K562 (cell line): ENCODE measurements around the gene CRKL. TPM values are rescaled to one million over a fixed set of nuclear protein-coding genes. Genes with fewer than 3 reads are reported as not detected.

Experiments
- COPS2 ChIP-seq: fragments of 450-650 bp; conservative IDR thresholded peaks from 2 replicates; pipeline ENCODE4 v1.6.1; 2016; ENCODE audit warnings: mild to moderate bottlenecking, moderate library complexity
- CXXC5 ChIP-seq: fragments of 250-450 bp; sonication (Bioruptor Pico); IDR thresholded peaks from 2 replicates; pipeline ENCODE4 v1.8.0; 2022; ENCODE audit warnings: inconsistent platforms, mild to moderate bottlenecking, moderate library complexity
- ELF1 ChIP-seq: fragments of 200-800 bp; sonication (Bioruptor generic); IDR thresholded peaks from 2 replicates; pipeline ENCODE4 v1.6.1; 2016; ENCODE audit warnings: missing genetic modification characterization, missing compliant biosample characterization
- ESRRA ChIP-seq: fragments of 450-650 bp; IDR thresholded peaks from 2 replicates; pipeline ENCODE4 v1.6.1; 2014; ENCODE audit warnings: low read depth, mild to moderate bottlenecking, moderate library complexity, borderline replicate concordance
- MCM7 ChIP-seq, 2 experiments: fragments of 450-650 bp; IDR thresholded peaks; 2 replicates each; pipeline ENCODE4 v1.6.1; 2016 to 2018
- MYNN ChIP-seq, 2 experiments: sonication (generic); formaldehyde crosslinking in 1 of 2; IDR thresholded peaks; 2 replicates each; pipeline versions ENCODE4 v1.5.0 to v1.6.1; 2016 to 2020; ENCODE audit warnings: antibody characterized with exemption in 1 of 2, missing genetic modification reagents in 1 of 2
- NONO ChIP-seq, 2 experiments: fragments of 200-400 bp in 1 of 2; fragments of 450-650 bp in 1 of 2; formaldehyde crosslinking in 1 of 2; IDR thresholded peaks; 2 replicates each; pipeline ENCODE4 v1.6.1; 2017; ENCODE audit warnings: low read depth in 2 of 2, mild to moderate bottlenecking in 2 of 2, moderate library complexity in 2 of 2, low read length in 1 of 2
- XRCC3 ChIP-seq: fragments of 450-650 bp; IDR thresholded peaks from 2 replicates; pipeline ENCODE4 v1.6.1; 2017; ENCODE audit warnings: mild to moderate bottlenecking, moderate library complexity
- XRCC5 ChIP-seq: fragments of 200-400 bp; formaldehyde crosslinking; IDR thresholded peaks from 2 replicates; pipeline ENCODE4 v1.6.1; 2017; ENCODE audit warnings: low read depth, mild to moderate bottlenecking, low read length
- polyA plus RNA-seq, 8 experiments: library from polyadenylated mRNA; depleted of rRNA in 4 of 8; stranded (reverse) in 5 of 8; unstranded in 3 of 8; fragments of >200 nt; fragmentation: Nextera tagmentation in 2 of 8; fragmentation: Illumina TruSeq in 1 of 8; extraction: Ambion mirVana in 2 of 8; extraction: Trizol in 1 of 8; gene quantifications; 2 replicates each; pipeline versions ENCODE4 v1.2.1 to v1.2.3, GENCODE V29; 2011 to 2014; ENCODE audit warnings: inconsistent platforms in 1 of 8, missing spikeins in 1 of 8
- total RNA-seq, 7 experiments: library from RNA; depleted of rRNA in 6 of 7; stranded (reverse); fragments of >200 nt in 6 of 7; fragmentation: Illumina TruSeq in 2 of 7; extraction: Trizol in 2 of 7; gene quantifications; 2 replicates each; pipeline versions ENCODE4 v1.2.1 to v1.2.3, GENCODE V29; 2011 to 2021; ENCODE audit warnings: low replicate concordance in 1 of 7
- TF ChIP-seq, protein P1 (sequence below), 2 experiments: fragments of 450-650 bp; conservative IDR thresholded peaks; 2 replicates each; pipeline ENCODE4 v1.6.1; 2017; ENCODE audit warnings: mild to moderate bottlenecking in 2 of 2, moderate library complexity in 2 of 2
- TF ChIP-seq, protein P2 (sequence below), 2 experiments: fragments of 450-650 bp; IDR thresholded peaks; 2 replicates each; pipeline ENCODE4 v1.6.1; 2016
- TF ChIP-seq, protein P3 (sequence below): fragments of 250-450 bp; sonication (Bioruptor Pico); IDR thresholded peaks from 2 replicates; pipeline ENCODE4 v1.4.0; 2020
- TF ChIP-seq, protein P4 (sequence below): fragments of 250-450 bp; sonication (Bioruptor Pico); IDR thresholded peaks from 2 replicates; pipeline ENCODE4 v1.8.0; 2022; ENCODE audit warnings: inconsistent platforms, mild to moderate bottlenecking, moderate library complexity, borderline replicate concordance
- TF ChIP-seq, protein P5 (sequence below): fragments of 250-450 bp; sonication (Bioruptor Pico); IDR thresholded peaks from 2 replicates; pipeline ENCODE4 v1.9.0; 2021; ENCODE audit warnings: mild to moderate bottlenecking, inconsistent platforms

Gene CRKL
- total and polyA plus RNA-seq, 9 of the 15 experiments (the other 6 are each of a cell fraction or from before 2014, with no cell fraction given) = 100 to 263 (median 124) TPM

DNA sequence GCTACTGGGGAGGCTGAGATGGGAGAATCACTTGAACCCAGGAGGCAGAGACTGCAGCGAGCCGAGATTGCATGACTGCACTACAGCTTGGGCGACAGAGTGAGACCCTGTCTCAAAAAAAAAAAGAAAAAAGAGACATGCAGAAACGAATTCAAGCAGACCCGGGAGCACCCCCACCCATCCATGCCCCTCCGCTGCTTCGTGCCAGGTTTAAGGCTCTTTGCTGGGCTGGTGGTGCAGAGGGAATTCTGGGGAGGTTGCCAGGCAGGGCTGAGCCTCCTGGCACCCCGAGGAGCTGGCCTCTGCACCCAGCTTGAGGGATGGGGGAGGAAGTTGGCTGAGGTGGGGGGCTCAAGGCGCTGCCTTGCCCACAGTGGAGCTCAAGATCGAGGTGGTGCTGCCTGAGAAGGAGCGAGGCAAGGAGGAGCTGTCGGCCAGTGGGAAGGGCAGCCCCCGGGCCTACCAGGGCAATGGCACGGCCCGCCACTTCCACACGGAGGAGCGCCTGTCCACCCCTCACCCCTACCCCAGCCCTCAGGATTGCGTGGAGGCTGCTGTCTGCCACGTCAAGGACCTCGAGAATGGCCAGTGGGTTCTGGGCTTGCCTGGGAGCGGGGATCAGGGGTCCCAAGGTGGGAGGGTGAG lies 55.8 kb downstream of the CRKL start (continued):
- TF ChIP-seq, protein P1, sequence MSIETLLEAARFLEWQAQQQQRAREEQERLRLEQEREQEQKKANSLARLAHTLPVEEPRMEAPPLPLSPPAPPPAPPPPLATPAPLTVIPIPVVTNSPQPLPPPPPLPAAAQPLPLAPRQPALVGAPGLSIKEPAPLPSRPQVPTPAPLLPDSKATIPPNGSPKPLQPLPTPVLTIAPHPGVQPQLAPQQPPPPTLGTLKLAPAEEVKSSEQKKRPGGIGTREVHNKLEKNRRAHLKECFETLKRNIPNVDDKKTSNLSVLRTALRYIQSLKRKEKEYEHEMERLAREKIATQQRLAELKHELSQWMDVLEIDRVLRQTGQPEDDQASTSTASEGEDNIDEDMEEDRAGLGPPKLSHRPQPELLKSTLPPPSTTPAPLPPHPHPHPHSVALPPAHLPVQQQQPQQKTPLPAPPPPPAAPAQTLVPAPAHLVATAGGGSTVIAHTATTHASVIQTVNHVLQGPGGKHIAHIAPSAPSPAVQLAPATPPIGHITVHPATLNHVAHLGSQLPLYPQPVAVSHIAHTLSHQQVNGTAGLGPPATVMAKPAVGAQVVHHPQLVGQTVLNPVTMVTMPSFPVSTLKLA (conservative IDR thresholded peaks at IDR 0.05) = no peak
- TF ChIP-seq MCM7 (IDR thresholded peaks at IDR 0.05) (peak in 1 of 2 experiments; percentile 68; a peak in 1 of 4 replicates), CXXC5 (CRISPR knock-in tag) (0 out of 2 replicates have a peak, but pooled peaks have one; percentile 8), ESRRA (no peak), MYNN (IDR thresholded peaks at IDR 0.05) (no peak), MYNN (CRISPR knock-in tag; IDR thresholded peaks at IDR 0.05) (no peak), NONO (IDR thresholded peaks at IDR 0.05; ENCODE audit: low read depth in 2 of 2, low read length in 1 of 2) (no peak), ELF1 (tag) (no peak), XRCC3 (no peak), COPS2 (no peak), XRCC5 (no peak)
- TF ChIP-seq, protein P2, sequence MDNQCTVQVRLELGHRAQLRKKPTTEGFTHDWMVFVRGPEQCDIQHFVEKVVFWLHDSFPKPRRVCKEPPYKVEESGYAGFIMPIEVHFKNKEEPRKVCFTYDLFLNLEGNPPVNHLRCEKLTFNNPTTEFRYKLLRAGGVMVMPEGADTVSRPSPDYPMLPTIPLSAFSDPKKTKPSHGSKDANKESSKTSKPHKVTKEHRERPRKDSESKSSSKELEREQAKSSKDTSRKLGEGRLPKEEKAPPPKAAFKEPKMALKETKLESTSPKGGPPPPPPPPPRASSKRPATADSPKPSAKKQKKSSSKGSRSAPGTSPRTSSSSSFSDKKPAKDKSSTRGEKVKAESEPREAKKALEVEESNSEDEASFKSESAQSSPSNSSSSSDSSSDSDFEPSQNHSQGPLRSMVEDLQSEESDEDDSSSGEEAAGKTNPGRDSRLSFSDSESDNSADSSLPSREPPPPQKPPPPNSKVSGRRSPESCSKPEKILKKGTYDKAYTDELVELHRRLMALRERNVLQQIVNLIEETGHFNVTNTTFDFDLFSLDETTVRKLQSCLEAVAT (IDR thresholded peaks at IDR 0.05) = no peak
- TF ChIP-seq, protein P3, sequence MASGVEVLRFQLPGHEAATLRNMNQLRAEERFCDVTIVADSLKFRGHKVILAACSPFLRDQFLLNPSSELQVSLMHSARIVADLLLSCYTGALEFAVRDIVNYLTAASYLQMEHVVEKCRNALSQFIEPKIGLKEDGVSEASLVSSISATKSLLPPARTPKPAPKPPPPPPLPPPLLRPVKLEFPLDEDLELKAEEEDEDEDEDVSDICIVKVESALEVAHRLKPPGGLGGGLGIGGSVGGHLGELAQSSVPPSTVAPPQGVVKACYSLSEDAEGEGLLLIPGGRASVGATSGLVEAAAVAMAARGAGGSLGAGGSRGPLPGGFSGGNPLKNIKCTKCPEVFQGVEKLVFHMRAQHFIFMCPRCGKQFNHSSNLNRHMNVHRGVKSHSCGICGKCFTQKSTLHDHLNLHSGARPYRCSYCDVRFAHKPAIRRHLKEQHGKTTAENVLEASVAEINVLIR (CRISPR knock-in tag) = no peak
- TF ChIP-seq, protein P4, sequence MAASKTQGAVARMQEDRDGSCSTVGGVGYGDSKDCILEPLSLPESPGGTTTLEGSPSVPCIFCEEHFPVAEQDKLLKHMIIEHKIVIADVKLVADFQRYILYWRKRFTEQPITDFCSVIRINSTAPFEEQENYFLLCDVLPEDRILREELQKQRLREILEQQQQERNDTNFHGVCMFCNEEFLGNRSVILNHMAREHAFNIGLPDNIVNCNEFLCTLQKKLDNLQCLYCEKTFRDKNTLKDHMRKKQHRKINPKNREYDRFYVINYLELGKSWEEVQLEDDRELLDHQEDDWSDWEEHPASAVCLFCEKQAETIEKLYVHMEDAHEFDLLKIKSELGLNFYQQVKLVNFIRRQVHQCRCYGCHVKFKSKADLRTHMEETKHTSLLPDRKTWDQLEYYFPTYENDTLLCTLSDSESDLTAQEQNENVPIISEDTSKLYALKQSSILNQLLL = no peak
- TF ChIP-seq, protein P5, sequence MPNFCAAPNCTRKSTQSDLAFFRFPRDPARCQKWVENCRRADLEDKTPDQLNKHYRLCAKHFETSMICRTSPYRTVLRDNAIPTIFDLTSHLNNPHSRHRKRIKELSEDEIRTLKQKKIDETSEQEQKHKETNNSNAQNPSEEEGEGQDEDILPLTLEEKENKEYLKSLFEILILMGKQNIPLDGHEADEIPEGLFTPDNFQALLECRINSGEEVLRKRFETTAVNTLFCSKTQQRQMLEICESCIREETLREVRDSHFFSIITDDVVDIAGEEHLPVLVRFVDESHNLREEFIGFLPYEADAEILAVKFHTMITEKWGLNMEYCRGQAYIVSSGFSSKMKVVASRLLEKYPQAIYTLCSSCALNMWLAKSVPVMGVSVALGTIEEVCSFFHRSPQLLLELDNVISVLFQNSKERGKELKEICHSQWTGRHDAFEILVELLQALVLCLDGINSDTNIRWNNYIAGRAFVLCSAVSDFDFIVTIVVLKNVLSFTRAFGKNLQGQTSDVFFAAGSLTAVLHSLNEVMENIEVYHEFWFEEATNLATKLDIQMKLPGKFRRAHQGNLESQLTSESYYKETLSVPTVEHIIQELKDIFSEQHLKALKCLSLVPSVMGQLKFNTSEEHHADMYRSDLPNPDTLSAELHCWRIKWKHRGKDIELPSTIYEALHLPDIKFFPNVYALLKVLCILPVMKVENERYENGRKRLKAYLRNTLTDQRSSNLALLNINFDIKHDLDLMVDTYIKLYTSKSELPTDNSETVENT (CRISPR knock-in tag) = 0 out of 2 replicates have a peak, but pooled peaks have one; percentile 25
